Stimulated activated CD4-positive, alpha-beta T cell treated with anti-CD3 and anti-CD28 coated beads, Interleukin-15, amount 100 ng/mL, for 1 hour (primary cell): ENCODE results near the gene GM2A.

Source experiments
- DNase-seq, 2 donors: peaks; one replicate each; pipeline ENCODE4 v3.0.0-alpha.2; 2020; ENCODE audit warnings: low read depth in 1 of 2, low spot score in 1 of 2

The GM2A gene

DNA sequence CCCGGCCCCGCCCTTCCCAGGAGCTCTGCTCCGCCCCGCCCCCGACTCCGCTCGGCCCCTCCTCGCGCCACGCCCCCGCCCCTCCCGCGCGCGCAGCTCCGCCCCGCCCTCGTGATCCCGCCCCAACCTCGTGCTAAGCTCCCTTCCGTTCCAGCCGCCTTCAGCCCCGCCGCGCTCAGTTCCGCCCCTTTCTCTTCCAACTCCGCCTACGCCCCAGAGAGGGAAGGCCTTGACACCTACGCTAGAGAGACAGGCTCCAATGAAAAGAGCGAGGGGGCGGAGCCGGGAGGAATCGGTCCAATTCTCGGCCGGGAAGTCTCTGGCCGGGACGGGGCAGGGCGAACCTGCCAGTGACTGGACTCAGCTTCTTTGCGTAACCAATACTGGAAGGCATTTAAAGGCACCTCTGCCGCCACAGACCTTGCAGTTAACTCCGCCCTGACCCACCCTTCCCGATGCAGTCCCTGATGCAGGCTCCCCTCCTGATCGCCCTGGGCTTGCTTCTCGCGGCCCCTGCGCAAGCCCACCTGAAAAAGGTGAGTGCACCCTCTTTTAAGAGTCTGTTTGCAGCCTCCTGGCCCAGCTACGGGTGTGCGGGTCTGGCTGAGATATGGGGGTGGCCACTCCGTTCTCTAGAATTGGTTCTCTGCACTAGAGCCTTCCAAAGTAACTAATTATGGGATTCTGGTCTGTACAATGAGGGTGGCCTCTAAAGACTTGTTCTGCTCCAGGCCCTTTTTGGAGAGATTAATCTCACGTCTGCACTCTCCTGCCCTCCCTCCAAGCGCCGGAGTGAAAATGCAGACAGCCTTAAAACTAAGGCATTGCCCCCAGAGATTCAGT is at the start of gene GM2A:
Gene GM2A, plus strand, starts transcription at position 424 of the 843 bp plus-strand sequence. Its CDS starts 32 bp downstream, at position 456.
- peak; percentile 93 to 95 for DNase-seq

DNA sequence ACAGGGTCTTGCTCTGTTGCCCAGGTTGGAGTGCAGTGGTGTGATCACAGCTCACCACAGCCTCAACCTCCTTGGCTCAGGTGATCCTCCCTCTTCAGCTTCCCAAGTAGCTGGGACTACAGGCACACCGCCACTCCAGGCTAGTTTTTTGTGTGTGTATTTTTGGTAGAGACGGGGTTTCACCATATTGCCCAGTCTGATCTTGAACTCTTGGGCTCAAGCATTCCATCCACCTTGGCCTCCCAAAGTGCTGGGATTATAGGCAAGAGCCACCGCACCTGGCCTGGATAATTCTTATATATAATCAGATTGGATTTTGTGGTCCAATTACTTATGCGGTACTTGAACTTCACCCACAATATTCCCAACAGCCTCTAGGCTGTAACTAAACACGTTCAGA is 48.9 kb upstream of the GM2A start:
- no peak for DNase-seq

DNA sequence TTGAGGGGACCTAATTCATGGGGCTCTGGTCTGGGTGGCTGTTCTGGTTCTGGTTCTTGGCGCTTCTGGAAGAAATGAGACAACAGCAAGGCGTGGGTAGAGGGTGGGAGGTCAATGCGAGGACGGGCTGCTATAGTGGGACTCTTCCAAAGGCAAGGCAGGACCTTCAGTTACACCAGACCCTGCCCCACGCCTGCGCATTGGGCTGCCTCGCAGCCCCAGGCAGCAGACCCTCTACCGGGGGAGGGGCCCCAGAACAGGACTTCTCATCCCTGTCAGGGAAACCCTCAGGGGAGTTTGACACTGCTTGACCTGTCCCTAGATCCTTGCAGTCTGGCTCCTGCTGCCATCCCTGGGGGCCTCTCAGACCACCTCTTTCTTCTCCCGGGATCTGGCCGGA is 47.6 kb upstream of the GM2A start:
- no peak for DNase-seq

DNA sequence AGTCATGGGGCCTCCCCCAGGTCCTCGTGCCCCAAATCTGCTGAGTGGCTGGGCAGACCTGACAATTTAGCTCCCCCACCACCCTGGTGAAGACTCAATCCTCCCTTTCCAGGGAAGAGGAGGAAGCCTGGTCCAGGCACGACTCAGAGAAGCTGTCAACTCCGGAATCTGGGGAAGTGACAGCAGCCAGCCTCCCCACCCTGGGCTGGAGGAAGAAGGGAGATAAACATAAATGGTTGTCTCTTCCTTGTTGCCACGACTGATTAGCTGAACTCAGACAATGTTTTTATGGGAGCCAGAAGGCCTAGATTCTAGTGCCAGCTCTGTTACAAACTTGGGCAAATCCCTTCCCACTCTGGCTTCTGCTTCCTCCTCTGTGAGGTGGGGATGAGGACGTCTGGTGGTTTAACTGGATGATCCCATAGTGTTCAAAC is 44.5 kb upstream of the GM2A start:
- no peak for DNase-seq

DNA sequence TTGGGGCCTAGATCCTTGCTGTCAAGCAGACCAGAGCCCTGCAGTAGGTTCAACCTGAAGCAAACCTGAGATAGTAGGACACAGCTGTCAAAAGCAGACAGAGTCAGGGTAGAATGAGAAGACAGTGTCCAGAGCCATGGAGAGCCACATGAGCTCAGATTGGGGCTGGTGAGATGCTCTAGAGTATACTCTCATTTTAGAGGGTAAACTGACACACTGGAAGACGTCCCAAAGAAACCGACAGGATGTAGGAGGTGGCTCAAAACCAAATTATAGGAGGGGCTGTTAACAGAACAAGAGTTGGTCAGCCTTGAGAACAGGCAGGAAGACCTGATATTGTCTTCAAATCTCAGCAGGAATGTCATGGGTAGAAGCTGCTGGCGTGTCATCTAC is 40.6 kb upstream of the GM2A start:
- no peak for DNase-seq

DNA sequence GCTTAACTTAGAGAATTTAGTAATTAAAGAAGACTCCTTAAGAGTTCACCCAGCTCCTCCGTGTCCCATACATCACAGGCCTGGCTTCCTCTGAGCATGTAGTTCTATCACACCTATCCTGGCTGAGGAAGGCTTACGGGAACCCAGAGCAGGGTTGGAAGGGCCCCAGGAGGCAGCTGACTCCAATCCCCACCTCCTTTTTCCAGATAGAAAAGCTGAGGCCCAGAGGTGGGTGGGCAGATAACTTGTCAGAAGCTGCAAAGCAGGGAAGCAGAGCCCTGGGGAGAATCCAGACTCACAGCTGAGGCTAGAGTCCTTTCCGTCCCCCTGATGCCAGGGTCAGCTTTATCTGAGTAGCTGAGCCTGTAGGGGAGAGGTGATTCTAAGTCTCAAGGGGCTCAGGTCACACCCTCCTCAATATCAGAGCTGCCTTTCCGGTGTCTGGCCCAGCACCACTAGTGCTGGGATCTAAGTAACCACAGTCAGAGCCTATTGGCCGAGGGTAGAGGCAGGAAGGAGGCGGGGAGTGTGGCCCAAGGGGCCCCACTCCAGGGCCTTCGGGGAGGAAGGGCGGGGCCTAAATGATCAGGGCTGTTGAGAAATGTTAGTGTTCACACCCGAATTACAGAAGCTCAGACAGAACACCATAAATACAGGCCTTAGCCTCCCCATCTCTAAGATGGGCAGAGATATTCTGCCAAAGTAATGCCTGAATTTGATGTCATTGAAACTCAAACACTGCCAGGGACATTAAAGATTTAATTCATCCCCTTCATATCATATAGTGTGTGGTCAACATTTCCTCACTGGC is 39.0 kb upstream of the GM2A start:
- DNase-seq = peak; percentile 58 to 79

DNA sequence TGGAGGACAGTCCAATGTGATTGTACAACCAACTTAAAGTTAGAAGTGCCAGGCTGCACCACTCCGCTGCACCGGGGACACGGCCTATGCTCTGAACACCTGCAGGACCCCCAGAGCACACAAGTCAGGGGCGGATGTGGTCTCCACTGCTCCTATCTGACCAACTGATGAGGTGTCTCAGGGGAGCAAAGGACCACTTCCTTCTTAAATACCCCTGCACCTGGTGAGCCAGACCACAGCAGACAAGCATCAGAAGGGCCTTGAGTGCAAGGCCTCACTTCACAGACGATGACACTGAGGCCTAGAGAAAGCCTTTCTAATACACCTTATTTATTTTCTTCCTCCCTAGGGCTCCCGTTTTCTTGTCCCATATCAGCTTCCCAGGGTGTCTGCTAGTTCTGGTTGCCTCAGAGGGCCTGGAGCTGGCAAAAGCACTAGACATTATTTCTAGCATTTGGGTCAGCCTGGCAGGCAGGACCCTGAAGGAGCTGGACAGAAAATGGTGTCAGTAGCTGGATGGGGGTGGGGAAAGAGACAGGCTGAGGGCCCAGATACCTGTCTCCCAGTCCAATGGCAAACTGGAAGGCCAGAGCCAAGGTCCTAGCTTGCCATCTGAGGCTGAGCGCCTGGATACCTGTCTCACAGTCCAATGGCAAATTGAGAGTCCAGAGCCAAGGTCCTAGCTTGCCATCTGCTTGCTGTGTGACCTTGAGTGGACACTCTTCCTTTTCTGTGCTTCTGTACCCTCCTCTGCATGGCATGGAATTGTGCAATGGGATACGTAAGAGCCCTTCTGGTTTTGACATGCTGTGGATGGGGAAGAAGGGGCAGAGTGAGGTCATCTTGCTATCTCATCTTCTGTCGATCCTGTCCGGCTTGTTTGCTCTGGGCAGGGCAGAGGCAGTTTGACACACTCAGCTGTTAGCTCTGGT is 38.1 kb upstream of the GM2A start:
- DNase-seq = no peak

DNA sequence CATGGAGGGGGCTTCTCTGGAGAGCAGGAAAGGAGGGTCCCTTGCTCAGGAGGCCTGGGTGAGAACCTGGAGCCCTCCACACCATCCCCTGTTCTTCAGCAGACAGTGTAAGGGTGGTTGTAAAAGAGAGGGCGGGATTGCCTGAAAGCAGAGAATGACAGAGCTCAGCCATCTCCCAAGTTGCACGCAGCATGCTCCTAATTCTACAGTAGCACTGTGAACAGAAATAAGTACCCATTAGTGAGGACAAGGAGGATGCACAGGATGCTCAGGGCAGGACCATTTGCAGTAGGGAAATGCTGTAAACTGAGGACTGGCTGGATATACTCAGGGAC is 37.5 kb upstream of the GM2A start:
- DNase-seq = no peak

DNA sequence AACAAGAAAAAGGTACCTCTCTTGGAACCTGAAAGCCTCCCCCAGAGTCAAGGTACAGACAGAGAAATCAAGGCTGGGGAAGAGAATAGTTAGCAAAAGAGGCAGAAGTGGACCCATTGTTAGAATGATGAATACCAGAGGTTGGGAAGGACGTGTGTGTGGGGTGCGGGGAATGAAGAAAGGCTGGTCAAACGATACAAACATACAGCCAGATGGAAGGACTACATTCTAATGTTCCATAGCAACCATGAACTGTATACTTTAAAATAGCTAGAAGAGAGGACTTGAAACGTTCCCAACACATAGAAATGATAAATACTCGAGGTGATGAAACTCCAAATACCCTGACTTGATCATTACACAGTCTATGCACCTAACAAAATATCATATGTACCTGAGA is 36.2 kb upstream of the GM2A start:
- no peak for DNase-seq

DNA sequence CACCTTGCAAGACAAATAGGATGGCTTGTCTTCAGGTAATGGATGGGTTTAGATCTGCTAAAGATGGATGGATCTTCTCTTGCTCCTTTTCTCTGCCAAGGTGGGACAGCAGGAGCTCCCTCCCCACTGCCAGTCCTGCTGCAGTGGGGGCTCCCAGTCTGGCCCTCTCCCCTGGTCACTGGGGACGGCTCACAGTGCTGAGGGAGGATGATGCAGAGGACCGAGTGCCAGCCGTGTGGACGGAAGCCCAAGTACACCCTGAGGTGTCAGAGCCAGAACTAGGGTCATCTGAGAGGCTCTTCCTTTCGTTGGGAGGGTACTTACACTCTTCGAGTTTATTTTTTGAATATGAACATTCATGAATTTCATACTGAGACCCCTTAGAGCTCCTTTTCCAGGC is 34.8 kb upstream of the GM2A start:
- no peak for DNase-seq

DNA sequence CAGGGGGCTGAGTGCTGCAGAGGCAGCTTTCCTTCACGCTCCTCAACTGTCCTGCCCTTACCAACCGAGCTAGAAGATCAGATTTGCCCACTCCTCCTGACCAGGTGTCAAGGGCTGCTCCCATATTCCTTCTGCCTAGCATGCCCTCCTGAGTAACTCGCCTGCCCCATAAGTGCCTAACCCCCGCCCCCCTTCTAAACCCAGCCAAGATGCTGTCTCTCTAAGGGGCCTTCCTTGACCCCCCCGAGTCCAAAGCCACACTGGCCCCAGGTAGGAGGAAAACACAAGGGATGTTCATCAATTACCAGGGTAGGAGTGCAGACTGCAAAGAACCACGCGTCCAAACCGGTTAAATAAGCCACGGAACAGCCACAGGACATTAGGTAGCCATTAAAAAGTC is 33.8 kb upstream of the GM2A start:
- no peak for DNase-seq

DNA sequence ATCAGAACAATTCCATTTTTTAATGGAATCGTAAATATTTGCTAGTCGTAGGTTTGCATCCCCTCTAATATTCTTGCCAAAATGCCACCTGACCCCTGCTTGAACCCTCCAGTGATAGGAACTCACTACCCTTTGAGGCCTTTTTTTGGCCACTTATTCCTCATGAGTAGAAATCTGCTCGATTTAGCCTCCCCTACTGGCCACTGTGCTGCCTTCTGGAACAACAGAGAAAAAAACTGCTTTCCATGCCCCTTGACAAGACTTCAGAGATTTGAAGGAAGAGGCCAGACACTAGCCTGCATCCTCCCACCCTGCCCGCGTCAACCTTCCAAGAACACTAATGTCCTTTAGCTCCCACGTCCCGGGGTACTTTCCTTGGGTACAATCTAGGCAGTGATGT is 33.2 kb upstream of the GM2A start:
- DNase-seq = no peak

DNA sequence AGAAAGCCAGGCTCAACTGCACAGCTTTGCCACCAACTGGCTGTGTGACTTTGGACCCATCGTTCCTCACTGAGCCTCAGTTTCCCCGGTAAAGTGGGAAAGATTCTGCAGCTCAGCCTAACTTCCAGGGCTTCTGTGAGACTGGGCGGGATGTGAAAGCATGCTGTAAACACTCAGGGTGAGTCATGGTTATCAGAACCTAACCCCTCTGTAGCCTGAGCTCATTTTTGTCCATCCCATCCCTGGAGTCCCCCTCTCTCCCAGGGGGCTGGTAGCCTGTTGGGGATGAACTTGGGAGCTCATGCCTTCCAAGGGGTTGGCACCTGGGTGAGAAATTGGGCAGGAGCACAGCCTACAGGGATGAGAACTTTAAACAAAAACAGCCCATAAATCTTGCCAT is 31.4 kb upstream of the GM2A start:
- DNase-seq = no peak

DNA sequence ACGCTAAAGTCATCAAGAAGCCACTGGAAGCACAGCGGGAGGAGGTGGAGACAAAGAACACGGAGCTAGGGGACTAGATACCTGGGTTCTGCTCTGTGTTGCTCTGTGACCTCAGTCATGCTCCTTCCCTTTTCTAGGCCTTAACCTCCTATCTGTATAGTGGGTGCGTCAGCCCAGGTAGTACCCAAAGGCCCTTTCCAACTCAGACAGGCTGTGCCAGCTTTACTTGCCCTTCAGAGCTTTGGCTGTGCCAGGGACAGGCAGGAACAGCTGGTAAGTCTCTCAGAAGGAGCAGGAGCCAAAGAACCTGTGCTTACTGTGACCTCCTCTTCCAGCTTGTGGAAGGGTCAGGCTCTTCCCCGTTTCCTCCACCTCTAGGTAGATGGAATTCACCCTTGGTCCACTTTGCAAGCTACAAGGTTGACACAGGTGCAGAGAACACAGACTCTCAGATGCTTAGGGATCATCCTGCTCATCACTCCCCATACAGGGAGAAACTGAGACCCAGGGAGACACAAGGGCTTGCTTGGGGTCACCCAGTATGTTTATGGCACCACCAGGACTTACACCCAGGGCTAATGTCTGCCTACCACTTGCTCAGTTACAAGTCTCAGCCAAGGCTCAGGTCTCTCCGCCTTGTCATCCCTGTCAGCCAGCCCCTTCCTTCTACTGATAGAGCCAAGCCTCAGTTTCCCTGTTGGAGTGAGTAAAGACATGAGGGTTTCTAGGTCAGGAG is 30.8 kb upstream of the GM2A start:
- no peak for DNase-seq

DNA sequence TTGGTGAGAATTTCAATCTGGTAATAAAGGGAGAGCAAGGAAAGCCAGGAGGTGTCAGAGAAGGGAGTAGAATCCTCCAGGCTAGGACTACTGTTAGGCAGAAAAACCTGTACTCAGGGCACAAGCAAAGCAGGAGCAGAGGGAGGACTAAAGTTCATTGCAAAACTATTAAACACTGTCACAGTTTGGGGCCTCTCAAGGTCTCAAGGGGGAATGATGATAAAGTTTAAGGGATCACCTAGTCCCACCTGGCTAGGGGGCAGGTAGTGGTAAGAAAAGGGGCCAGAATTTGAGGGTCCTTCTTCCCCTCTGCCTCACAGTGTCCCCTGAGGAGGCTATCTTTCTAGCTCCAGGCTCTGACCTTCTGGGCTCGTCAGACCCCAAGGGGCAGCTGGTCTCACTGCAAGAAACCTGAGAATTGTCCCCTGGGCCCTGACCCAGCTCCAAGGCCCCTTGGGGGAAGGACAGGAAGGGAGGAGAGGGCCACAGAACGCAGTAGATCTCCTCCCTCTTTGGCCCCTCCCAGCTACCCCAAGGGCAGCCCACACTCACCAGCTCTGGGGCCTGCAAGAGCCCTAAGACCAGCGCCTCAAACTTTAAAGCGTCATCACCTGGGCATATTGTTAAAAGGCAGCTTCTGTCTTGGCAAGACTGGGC is 30.1 kb upstream of the GM2A start:
- DNase-seq = no peak

DNA sequence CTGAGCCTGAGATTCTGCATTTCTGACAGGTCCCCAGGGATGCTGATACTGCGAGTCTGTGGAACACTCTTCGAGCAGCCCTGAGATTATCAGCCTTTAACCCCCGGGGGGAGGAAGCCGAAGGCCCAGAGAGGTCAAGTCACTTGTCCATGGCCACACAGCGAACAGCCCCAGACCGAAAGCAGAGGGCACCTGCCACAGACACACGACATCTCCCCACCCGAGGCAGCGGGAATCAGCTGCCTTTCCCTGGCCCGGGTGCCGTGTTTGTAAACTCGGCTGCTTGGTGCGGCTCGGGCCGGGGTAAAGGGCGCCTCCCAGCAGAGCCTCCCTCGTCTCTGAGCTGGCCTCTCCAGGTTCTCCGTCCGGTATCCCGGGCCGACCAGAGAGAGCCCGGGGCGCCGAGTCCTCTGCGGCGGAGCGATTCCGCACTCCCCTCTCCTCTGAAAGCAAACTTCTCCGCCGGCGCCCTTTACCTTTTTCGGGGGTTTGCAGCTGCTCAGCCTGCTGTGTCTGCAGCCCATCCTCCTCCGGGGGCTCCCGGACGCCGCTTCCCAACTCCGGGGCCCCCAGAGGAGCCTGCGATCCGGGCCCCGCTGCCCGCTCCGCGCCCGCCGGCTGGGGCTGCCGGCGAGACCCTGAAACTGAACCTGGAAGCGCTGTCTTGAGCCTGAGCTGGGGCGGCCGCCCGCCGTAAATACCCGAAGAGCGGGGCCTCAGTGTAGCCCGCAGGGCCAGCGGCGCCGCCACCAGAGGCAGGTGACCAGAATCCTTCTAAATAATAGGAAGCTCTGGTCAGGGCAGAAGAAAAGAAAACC is 29.3 kb upstream of the GM2A start, which contains the start of gene CCDC69:
Gene CCDC69, minus strand, starts transcription at position 646 of the 818 bp plus-strand sequence. Its CDS starts 122 bp downstream, at position 524.
- DNase-seq = peak in 1 of 2 donors; percentile 46

DNA sequence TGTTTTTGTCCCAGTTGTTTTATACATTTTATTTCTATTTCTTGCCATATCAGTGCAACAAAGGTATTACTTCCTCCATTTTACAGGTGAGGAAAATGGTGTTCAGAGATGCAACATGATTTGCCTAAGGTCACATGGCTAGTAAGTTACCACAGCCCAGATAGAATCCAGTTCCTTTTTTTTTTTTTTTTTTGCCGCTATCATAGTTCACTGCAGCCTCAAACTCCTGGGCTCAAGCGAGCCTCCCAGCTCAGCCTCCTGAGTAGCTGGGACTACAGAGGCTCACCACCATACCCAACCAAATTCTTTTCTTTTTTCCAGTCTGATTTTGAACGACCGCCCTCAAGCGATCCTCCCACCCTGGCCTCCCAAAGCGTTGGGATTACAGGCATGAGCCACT is 28.6 kb upstream of the GM2A start:
- DNase-seq = no peak

DNA sequence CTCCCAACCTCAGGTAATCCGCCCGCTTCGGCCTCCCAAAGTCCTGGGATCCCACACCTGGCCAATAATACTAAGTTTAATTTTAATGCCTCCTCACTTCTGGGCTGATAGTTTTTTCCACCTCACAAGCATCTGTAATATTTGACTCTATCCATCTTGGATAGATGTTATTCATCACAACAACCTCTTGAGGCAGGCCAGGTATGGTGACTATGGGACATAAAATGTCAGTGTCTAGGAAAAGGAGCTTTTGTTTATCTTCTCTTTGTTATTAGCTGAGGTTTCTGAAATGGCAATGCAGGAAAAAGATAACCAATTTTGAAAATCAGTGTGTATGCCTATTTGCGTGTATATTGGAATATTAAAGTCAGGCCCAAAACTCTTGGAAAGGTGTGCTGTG is 27.9 kb upstream of the GM2A start:
- DNase-seq = no peak

DNA sequence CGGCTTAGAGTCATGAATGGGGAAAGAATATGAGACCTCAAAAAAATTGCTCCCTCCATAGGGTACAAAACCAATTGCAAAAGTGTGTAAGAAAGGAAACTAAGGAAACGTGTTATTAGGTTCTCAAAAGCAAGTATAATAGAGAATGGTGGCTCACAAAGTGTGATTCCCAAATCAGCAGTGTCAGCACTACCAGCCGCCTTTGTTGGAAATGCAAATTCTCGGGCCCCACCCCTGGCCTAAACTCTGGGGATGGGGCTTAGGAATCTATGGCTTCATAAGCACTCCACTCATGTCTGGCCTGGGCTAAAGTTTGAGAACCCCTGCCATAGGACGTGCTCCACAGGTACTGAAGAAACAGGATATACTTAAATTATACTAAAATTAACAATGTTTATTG is 27.5 kb upstream of the GM2A start:
- no peak for DNase-seq
